HG03175 (cell line): ENCODE measurements around the gene CREB1.

ENCODE experiments used
- ATAC-seq: cut with Tn5 transposase; IDR thresholded peaks from one replicate; pipeline ENCODE4 v1.9.1; 2021; ENCODE audit warnings: mild to moderate bottlenecking, moderate library complexity; ENCODE audit not compliant: unreplicated experiment

The CREB1 gene

GRCh38 chr2:207503234-207503633 is 26.5 kb upstream of the CREB1 start:
- peak; percentile 80 for ATAC-seq

- ATAC-seq: no peak
Measured at GRCh38 chr2:207504513-207505170, 25.1 kb upstream of the CREB1 start.

GRCh38 chr2:207505171-207505570 is 24.6 kb upstream of the CREB1 start:
- no peak for ATAC-seq

GRCh38 chr2:207505728-207506127 is 24.0 kb upstream of the CREB1 start:
- ATAC-seq: no peak

- no peak for ATAC-seq
Measured at GRCh38 chr2:207506426-207506825, 23.3 kb upstream of the CREB1 start.

- ATAC-seq: no peak
Measured at GRCh38 chr2:207510148-207510547, 19.6 kb upstream of the CREB1 start.

GRCh38 chr2:207511851-207512250 is 17.9 kb upstream of the CREB1 start:
- no peak for ATAC-seq

- no peak for ATAC-seq
Measured at GRCh38 chr2:207512356-207512755, 17.4 kb upstream of the CREB1 start.

GRCh38 chr2:207513551-207514257 is 16.1 kb upstream of the CREB1 start:
- no peak for ATAC-seq

GRCh38 chr2:207514451-207514850 is 15.3 kb upstream of the CREB1 start:
- no peak for ATAC-seq

GRCh38 chr2:207515671-207516070 is 14.1 kb upstream of the CREB1 start:
- ATAC-seq: no peak

- ATAC-seq: no peak
Measured at GRCh38 chr2:207516206-207516605, 13.6 kb upstream of the CREB1 start.

GRCh38 chr2:207523005-207523404 is 6.8 kb upstream of the CREB1 start:
- ATAC-seq: no peak

- ATAC-seq: no peak
Measured at GRCh38 chr2:207525296-207525695, 4.5 kb upstream of the CREB1 start.

- peak; percentile 10 for ATAC-seq
Measured at GRCh38 chr2:207528980-207529329, 807 bp upstream of the CREB1 start.

GRCh38 chr2:207530160-207531031 is 634 bp downstream of the CREB1 start:
- ATAC-seq: peak; percentile 12

GRCh38 chr2:207531032-207531952 is 1.5 kb downstream of the CREB1 start:
- no peak for ATAC-seq

GRCh38 chr2:207532676-207533075 is 2.9 kb downstream of the CREB1 start:
- no peak for ATAC-seq

GRCh38 chr2:207533461-207534008 is 3.8 kb downstream of the CREB1 start:
- no peak for ATAC-seq

GRCh38 chr2:207534417-207534816 is 4.7 kb downstream of the CREB1 start:
- no peak for ATAC-seq
